ENCODE measurements around the gene ZNF3.
A peak's percentile ranks its signal among the peaks of the same experiment; 100 is the strongest.

Gene ZNF3

GRCh38 chr7:100081535-100082102, at the start of gene ZNF3:
Gene ZNF3, minus strand, starts transcription at chr7:100081723. Its CDS starts 4,366 bp downstream, at chr7:100077357.
- peak; percentile 99 for DNase-seq (ENCODE audit: low spot score)

- peak; percentile 52 for DNase-seq (ENCODE audit: low spot score)
Observed at GRCh38 chr7:100130608-100131453, 49.3 kb upstream of the ZNF3 start.

GRCh38 chr7:100130220-100130607, 48.7 kb upstream of the ZNF3 start:
- DNase-seq (ENCODE audit: low spot score), result peak; percentile 38

GRCh38 chr7:100128637-100128963, 47.1 kb upstream of the ZNF3 start:
- DNase-seq (ENCODE audit: low spot score), result no peak

GRCh38 chr7:100127866-100128636, 46.5 kb upstream of the ZNF3 start:
- peak; percentile 19 for DNase-seq (ENCODE audit: low spot score)

- peak; percentile 88 for DNase-seq (ENCODE audit: low spot score)
Observed at GRCh38 chr7:100126931-100127865, 45.7 kb upstream of the ZNF3 start, which contains the start of gene MBLAC1. Gene MBLAC1, plus strand, starts transcription at chr7:100126967. Its CDS starts 429 bp downstream, at chr7:100127396.

- DNase-seq (ENCODE audit: low spot score), result no peak
Observed at GRCh38 chr7:100126239-100126930, 44.9 kb upstream of the ZNF3 start.

GRCh38 chr7:100124301-100125230, 43.0 kb upstream of the ZNF3 start:
- no peak for DNase-seq (ENCODE audit: low spot score)

- no peak for DNase-seq (ENCODE audit: low spot score)
Observed at GRCh38 chr7:100122568-100122967, 41.0 kb upstream of the ZNF3 start.

GRCh38 chr7:100122067-100122466, 40.5 kb upstream of the ZNF3 start:
- peak; percentile 28 for DNase-seq (ENCODE audit: low spot score)

- DNase-seq (ENCODE audit: low spot score), result no peak
Observed at GRCh38 chr7:100120733-100121036, 39.2 kb upstream of the ZNF3 start.

GRCh38 chr7:100119970-100120732, 38.6 kb upstream of the ZNF3 start:
- peak; percentile 51 for DNase-seq (ENCODE audit: low spot score)

GRCh38 chr7:100119072-100119969, 37.8 kb upstream of the ZNF3 start, which contains the start of the genes CNPY4 and TAF6:
Gene CNPY4, plus strand, starts transcription at chr7:100119634. Its CDS starts 111 bp downstream, at chr7:100119745.
Gene TAF6, minus strand, starts transcription at chr7:100119358. Its CDS starts 5,149 bp downstream, at chr7:100114209.
- peak; percentile 95 for DNase-seq (ENCODE audit: low spot score)

GRCh38 chr7:100118388-100119071, 37.0 kb upstream of the ZNF3 start:
- no peak for DNase-seq (ENCODE audit: low spot score)

GRCh38 chr7:100115026-100115425, 33.5 kb upstream of the ZNF3 start:
- no peak for DNase-seq (ENCODE audit: low spot score)

- DNase-seq (ENCODE audit: low spot score), result no peak
Observed at GRCh38 chr7:100111914-100112313, 30.4 kb upstream of the ZNF3 start.

- DNase-seq (ENCODE audit: low spot score), result no peak
Observed at GRCh38 chr7:100111156-100111555, 29.6 kb upstream of the ZNF3 start.
